ENCODE data around the gene PIM2.

DNA sequence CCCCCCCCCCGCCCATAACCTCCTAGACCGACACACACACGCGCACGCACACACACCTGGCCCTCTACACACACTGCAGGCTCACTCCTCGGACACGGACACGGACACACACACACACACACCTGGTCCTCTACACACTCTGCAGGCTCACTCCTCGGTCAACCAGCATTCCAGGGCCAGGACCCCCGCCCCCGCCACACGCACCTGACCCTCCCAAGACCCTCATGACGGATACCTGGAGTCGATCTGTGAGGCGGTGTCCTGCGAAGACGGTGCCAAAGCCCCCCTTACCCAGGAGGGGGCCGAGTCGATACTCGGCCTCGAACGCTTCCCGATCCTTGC, 552 bp downstream of the PIM2 start:
- TF ChIP-seq EZH2phosphoT487 (IDR thresholded peaks at IDR 0.05; ENCODE audit: insufficient read depth, low read depth) (no peak), EZH2 (IDR thresholded peaks at IDR 0.05; ENCODE audit: insufficient read depth, poor library complexity, severe bottlenecking) (no peak)

Data from GM23248 (cell line).